D721Med (cell line): ENCODE data around the gene NAPSA.

ENCODE experiments used
- DNase-seq: peaks from one replicate; pipeline ENCODE4 v3.0.0; 2011; ENCODE audit warnings: low spot score; ENCODE audit not compliant: insufficient read length
- FAIRE-seq: peaks from 2 replicates; lab custom pipeline; 2011; peaks lifted over from hg19 to GRCh38; lab: Jason Lieb, UNC
- TF ChIP-seq, protein P1 (sequence below): IDR thresholded peaks from 2 replicates; pipeline ENCODE4 v1.5.1; 2012; ENCODE audit warnings: mild to moderate bottlenecking, control low read depth; ENCODE audit not compliant: insufficient read depth; ENCODE audit errors: missing control alignments

NAPSA gene

DNA sequence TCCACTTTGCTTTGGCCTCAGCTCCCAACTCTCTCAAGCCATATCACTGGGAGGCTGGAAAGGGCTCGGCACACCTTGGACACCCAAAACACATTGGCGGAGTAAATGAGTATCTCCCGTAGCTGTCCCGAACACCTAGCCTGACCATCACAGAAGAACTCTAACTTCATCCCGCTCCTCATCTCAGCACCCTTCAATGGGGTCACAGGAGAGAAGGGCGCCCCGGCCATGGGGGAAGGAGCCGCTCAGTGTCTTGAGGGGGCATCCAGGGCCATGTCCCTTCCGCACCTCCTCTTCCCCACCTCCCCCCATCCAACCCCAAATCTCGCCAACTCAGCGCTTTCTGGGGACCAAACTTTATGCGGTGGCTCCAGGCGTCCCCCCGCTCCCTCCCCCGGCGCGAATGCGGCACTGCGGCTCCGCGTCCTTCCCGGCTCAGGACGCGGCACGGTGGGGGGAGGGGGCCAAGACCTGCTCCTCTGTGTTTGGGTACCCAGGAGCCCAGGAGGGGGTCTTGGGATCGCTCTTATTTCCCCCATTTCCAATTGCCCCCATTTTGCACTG lies 39.3 kb downstream of the NAPSA start:
- TF ChIP-seq, protein P1, sequence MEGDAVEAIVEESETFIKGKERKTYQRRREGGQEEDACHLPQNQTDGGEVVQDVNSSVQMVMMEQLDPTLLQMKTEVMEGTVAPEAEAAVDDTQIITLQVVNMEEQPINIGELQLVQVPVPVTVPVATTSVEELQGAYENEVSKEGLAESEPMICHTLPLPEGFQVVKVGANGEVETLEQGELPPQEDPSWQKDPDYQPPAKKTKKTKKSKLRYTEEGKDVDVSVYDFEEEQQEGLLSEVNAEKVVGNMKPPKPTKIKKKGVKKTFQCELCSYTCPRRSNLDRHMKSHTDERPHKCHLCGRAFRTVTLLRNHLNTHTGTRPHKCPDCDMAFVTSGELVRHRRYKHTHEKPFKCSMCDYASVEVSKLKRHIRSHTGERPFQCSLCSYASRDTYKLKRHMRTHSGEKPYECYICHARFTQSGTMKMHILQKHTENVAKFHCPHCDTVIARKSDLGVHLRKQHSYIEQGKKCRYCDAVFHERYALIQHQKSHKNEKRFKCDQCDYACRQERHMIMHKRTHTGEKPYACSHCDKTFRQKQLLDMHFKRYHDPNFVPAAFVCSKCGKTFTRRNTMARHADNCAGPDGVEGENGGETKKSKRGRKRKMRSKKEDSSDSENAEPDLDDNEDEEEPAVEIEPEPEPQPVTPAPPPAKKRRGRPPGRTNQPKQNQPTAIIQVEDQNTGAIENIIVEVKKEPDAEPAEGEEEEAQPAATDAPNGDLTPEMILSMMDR, result no peak
- FAIRE-seq (no peak), DNase-seq (no peak)

DNA sequence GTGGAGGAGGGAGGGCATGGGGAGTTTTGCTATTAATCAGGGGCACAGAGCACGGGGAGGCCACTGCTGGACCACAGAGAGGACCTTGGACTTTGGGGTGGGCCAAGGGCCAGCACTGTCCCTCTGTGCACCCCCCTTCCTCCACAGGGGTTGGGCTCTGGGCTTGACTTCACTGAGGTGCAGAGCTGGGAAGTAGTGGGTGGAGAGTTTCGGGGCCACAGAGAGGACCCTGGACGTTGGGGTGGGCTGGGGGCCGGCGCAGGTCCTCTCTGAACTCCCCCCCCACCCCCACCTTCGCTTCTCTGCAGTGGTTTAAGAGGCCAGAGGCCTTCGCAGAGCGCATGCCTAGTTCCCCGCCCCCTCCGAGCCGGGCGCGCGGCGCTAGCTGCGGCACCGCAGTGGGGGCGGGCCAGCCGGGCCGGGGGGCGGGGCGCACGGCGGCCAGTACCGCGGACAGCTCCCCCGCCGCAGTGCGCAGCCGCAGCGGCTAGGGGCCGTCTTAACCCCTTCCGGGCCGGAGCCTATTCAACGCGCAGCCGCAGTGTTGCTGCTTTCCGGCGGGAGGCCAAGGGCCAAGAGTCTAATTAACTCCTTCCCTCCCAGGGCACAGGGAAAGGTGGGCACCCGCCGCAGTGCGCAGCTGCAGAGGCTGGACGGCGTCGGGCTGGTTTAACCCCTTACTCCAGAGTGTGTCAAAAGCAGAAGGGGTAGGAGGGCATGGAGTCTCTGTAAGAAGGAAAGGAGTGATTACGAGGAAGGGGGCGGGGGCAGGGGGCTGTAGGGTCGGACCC lies 39.9 kb downstream of the NAPSA start:
- TF ChIP-seq, protein P1, result no peak
- FAIRE-seq, result no peak
- peak; percentile 100 for DNase-seq

DNA sequence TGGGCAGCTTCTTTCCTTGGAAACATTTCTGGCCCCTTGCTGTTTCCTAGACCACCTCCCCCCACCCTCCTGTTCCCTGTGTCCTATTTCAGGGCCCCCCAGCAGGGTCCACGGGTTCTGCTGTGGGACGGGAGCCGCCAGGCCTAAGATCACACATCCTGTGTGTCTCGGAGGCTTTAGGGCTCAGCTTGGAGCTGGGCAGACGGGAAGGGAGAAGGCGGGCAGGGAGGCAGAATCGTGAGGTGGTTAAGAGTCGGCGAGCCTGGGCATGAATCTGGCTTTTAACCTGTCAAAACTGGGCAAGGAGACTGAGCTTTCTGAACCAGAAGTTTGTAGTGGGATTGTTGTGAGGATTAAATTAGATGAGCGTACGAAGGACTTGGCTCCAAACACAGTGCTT lies 41.1 kb downstream of the NAPSA start:
- FAIRE-seq, result no peak
- TF ChIP-seq, protein P1, result no peak
- DNase-seq, result no peak

DNA sequence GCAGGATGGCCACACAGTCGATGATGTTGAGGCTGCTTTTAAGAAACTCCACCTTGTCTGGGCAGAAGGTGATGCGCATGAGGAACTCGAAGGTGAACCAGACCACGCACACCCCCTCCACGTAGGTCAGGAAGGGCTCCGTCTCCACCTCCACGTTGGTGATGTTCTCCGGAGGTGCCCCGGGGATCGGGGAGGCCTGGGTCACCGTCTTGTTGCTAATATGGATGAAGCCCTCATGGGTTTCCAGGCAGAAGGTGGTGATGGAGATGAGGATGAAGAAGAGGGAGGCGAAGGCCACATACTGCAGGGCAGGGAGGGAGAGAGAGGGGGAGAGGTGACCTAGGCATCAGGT lies 41.7 kb downstream of the NAPSA start:
- TF ChIP-seq, protein P1, result no peak
- FAIRE-seq (no peak), DNase-seq (no peak)

DNA sequence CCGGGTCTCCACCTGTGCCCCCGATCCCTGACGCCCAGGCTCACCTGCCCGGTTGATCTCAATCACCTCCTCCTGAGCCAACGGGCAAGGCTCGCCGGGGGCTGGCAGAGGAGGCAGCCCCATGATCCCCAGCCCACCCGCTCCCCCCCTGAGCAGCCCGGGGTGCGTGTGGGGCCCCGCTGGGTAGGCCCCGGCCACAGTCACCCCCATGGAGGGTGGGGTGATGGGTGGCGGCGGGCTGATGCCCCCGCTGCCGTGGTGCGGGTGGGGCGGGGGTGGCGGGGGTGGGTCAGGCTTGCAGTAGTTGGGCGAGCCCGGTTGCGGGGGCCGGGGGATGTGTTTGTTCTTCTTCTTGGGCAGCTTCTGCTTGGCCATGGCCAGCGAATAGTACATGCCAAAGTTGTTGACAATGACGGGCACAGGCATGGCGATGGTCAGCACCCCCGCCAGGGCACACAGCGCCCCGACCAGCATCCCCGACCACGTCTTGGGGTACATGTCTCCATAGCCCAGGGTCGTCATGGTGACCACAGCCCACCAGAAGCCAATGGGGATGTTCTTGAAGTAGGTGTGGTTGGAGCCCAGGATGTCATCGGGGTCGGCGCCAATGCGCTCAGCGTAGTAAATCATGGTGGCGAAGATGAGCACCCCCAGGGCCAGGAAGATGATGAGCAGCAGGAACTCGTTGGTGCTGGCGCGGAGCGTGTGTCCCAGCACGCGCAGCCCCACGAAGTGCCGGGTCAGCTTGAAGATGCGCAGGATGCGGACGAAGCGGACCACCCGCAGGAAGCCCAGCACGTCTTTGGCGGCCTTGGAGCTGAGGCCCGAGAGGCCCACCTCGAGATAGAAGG lies 42.3 kb downstream of the NAPSA start:
- TF ChIP-seq, protein P1, result no peak
- DNase-seq (no peak), FAIRE-seq (no peak)

DNA sequence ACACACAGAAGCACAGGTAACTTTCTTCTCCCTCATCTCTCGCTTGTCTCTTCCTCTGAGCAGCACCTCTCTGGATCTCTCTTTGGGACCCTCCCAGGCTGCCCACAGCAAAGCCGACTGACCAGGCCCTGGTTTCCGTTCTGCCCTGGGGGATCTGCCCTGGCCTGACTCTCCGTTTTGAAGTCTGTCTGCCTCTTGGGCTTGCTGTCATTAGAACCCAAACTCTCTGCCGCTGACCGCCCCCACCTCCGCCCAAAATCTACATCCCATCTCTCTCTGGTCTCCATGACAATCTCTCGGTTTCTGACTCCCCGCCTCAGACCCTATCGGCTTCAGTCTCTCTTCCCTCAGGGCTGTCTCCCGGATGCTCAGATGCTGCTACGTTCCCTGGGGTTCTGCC lies 43.2 kb downstream of the NAPSA start:
- no peak for DNase-seq
- TF ChIP-seq, protein P1, result no peak
- no peak for FAIRE-seq
